OCI-LY7 (cell line): ENCODE measurements around the gene ART4.

ENCODE experiments used
- EZH2phosphoT487 ChIP-seq: fragments of 200-600 bp; sonication (generic); IDR thresholded peaks from 2 replicates; pipeline ENCODE4 v1.6.1; 2018; ENCODE audit warnings: low read depth, borderline replicate concordance, mild to moderate bottlenecking, mixed run types, antibody characterized with exemption, low read length, moderate library complexity, mixed read lengths
- TF ChIP-seq, protein P1 (sequence below): fragments of 200-600 bp; sonication (generic); conservative IDR thresholded peaks from 2 replicates; pipeline ENCODE4 v1.5.1; 2014; ENCODE audit warnings: mild to moderate bottlenecking, antibody characterized with exemption, low read length, moderate library complexity, mixed read lengths

DNA sequence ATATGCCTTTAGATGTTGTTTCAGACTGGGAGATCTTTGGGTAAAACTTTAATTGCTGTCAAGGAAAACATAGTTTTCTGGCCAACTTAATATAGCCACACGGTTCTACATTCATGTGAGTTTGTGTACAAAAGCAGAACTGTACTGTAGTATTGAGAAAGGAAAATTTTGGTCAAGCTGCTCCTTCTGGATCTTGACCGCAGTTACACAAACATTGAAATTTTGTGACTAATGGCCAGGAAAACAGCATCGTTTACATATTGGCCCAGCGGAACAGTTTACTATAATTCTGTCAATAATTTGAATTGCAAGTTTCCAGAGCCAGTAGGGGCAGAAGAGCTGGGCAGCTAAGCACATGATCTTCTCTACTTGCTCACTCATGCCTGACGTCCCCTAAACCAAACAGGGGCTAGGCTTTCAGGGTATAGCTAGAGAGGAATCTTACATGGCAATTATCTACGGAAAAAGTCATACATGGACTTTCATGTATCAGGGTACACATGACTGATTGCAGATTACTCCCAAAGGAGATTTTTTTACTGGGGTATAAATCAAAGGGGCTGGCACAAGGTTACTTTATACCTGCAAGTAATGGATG lies 11.4 kb upstream of the ART4 start:
- TF ChIP-seq, protein P1, sequence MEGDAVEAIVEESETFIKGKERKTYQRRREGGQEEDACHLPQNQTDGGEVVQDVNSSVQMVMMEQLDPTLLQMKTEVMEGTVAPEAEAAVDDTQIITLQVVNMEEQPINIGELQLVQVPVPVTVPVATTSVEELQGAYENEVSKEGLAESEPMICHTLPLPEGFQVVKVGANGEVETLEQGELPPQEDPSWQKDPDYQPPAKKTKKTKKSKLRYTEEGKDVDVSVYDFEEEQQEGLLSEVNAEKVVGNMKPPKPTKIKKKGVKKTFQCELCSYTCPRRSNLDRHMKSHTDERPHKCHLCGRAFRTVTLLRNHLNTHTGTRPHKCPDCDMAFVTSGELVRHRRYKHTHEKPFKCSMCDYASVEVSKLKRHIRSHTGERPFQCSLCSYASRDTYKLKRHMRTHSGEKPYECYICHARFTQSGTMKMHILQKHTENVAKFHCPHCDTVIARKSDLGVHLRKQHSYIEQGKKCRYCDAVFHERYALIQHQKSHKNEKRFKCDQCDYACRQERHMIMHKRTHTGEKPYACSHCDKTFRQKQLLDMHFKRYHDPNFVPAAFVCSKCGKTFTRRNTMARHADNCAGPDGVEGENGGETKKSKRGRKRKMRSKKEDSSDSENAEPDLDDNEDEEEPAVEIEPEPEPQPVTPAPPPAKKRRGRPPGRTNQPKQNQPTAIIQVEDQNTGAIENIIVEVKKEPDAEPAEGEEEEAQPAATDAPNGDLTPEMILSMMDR: peak; percentile 41; the same call in 1 of the 2 replicates
- no peak for TF ChIP-seq EZH2phosphoT487
